K562 (cell line): ENCODE results near the gene HDGFL2. TPM values are rescaled to one million over a fixed set of nuclear protein-coding genes. Genes with fewer than 3 reads are reported as not detected.

Source experiments
- ATAC-seq: fragments of 200-7000 bp; cut with Tn5 transposase; 3 replicates; pipeline ENCODE4 v1.9.1; 2020; ENCODE audit warnings: moderate library complexity
- BruUV-seq: library from RNA; stranded (reverse); fragments of 400-500 nt; replicated peaks from 2 replicates; lab custom pipeline; 2021; lab: Mats Ljungman, UMichigan
- CTCF ChIA-PET: fragments of 300-600 bp; formaldehyde crosslinking; extraction: SDS; loops from one replicate; lab custom pipeline; 2021; ENCODE audit warnings: low intra/inter-chr PET ratio; lab: Yijun Ruan, JAX
- POLR2A ChIA-PET: fragments of 300-600, 350-650 bp; sonication (Branson Sonifier 250); formaldehyde crosslinking; extraction: SDS; loops from one replicate; lab custom pipeline; 2021; ENCODE audit warnings: antibody characterized with exemption, inconsistent platforms; lab: Yijun Ruan, JAX
- DNase-seq, 4 experiments: peaks; one replicate each; pipeline versions ENCODE4 v3.0.0 to v3.0.0-alpha.2; 2011 to 2018; ENCODE audit warnings: low spot score in 3 of 4, mixed read lengths in 3 of 4; ENCODE audit errors: extremely low read depth in 1 of 4
- FAIRE-seq: peaks from 2 replicates; lab custom pipeline; 2011; peaks lifted over from hg19 to GRCh38; lab: Jason Lieb, UNC
- H2AFZ ChIP-seq: 2 replicates; pipeline ENCODE4 v1.6.0; 2011; ENCODE audit warnings: low read depth, low read length, control low read depth, inconsistent platforms
- H3K27ac ChIP-seq: fragments of 200-600 bp; 3 replicates; pipeline ENCODE4 v1.8.0; 2011; ENCODE audit warnings: low read depth, mild to moderate bottlenecking, control low read depth, inconsistent platforms, low read length, moderate library complexity, mixed read lengths; ENCODE audit errors: extremely low read depth
- H3K27me3 ChIP-seq, 2 experiments: fragments of 300-600 bp in 1 of 2; 2 replicates in 1 of 2; 3 replicates in 1 of 2; pipeline versions ENCODE4 v1.6.0 to v1.8.0; 2011; ENCODE audit warnings: inconsistent platforms in 2 of 2, low read length in 2 of 2, mild to moderate bottlenecking in 1 of 2, mixed read lengths in 1 of 2, moderate library complexity in 1 of 2; ENCODE audit not compliant: control insufficient read depth in 2 of 2, insufficient read depth in 2 of 2
- H3K36me3 ChIP-seq: fragments of 300-600 bp; 3 replicates; pipeline ENCODE4 v1.8.0; 2011; ENCODE audit warnings: mild to moderate bottlenecking, low read length, inconsistent platforms; ENCODE audit not compliant: control insufficient read depth, insufficient read depth
- H3K4me1 ChIP-seq, 2 experiments: fragments of 200-600 bp in 1 of 2; replicated peaks in 1 of 2; 2 replicates in 1 of 2; 3 replicates in 1 of 2; pipeline versions ENCODE4 v1.5.1 to v1.8.0; 2011; ENCODE audit warnings: inconsistent platforms in 2 of 2, low read length in 2 of 2, mild to moderate bottlenecking in 1 of 2, mixed read lengths in 1 of 2, moderate library complexity in 1 of 2; ENCODE audit not compliant: control insufficient read depth in 2 of 2, insufficient read depth in 2 of 2
- H3K4me2 ChIP-seq: 2 replicates; pipeline ENCODE4 v1.6.1; 2011; ENCODE audit warnings: low read length, control low read depth, inconsistent platforms, mixed read lengths; ENCODE audit not compliant: insufficient read depth
- H3K4me3 ChIP-seq: fragments of 200-600 bp; sonication (generic), shearing (Covaris generic); 2 replicates; pipeline ENCODE4 v1.5.1; 2016; ENCODE audit warnings: control low read depth, inconsistent platforms
- H3K79me2 ChIP-seq: fragments of 200-600 bp; 3 replicates; pipeline ENCODE4 v1.8.0; 2011; ENCODE audit warnings: low read length, inconsistent platforms; ENCODE audit not compliant: control insufficient read depth, insufficient read depth
- H3K9ac ChIP-seq, 2 experiments: 2 replicates each; pipeline versions ENCODE4 v1.6.0 to v1.6.1; 2011; ENCODE audit warnings: low read depth in 2 of 2, low read length in 2 of 2, control low read depth in 1 of 2, inconsistent platforms in 1 of 2, mild to moderate bottlenecking in 1 of 2, mixed read lengths in 1 of 2; ENCODE audit not compliant: insufficient read depth in 1 of 2
- H3K9me1 ChIP-seq: one replicate; pipeline ENCODE4 v1.6.0; 2011; ENCODE audit warnings: inconsistent platforms, mild to moderate bottlenecking, low read length, moderate library complexity; ENCODE audit not compliant: control insufficient read depth, insufficient read depth
- H3K9me3 ChIP-seq: replicated peaks from 2 replicates; pipeline ENCODE4 v1.5.1; 2011; ENCODE audit warnings: low read depth, low read length, inconsistent platforms; ENCODE audit not compliant: control insufficient read depth, insufficient read depth
- H4K20me1 ChIP-seq: replicated peaks from 2 replicates; pipeline ENCODE4 v1.6.1; 2011; ENCODE audit warnings: low read length, inconsistent platforms, mixed read lengths; ENCODE audit not compliant: control insufficient read depth, insufficient read depth
- C11orf30 ChIP-seq: fragments of 450-650 bp; IDR thresholded peaks from 2 replicates; pipeline ENCODE4 v1.6.1; 2016; ENCODE audit warnings: low read depth, mild to moderate bottlenecking
- CREB5 ChIP-seq: fragments of 250-450 bp; sonication (Bioruptor Pico); IDR thresholded peaks from 2 replicates; pipeline ENCODE4 v1.5.0; 2020; ENCODE audit warnings: mild to moderate bottlenecking
- ELF1 ChIP-seq: fragments of 200-800 bp; sonication (Bioruptor generic); IDR thresholded peaks from 2 replicates; pipeline ENCODE4 v1.6.1; 2016; ENCODE audit warnings: missing genetic modification characterization, missing compliant biosample characterization
- FOXP1 ChIP-seq: sonication (generic); formaldehyde crosslinking; IDR thresholded peaks from 2 replicates; pipeline ENCODE4 v1.8.0; 2022; ENCODE audit warnings: mild to moderate bottlenecking, missing genetic modification reagents
- GMEB1 ChIP-seq: fragments of 250-450 bp; sonication (Bioruptor Pico); IDR thresholded peaks from 2 replicates; pipeline ENCODE4 v1.4.0; 2020; ENCODE audit warnings: mild to moderate bottlenecking
- ILF3 ChIP-seq: fragments of 450-650 bp; IDR thresholded peaks from 2 replicates; pipeline ENCODE4 v1.6.1; 2018; ENCODE audit warnings: antibody characterized with exemption, mild to moderate bottlenecking, moderate library complexity, borderline replicate concordance
- NFIC ChIP-seq: fragments of 450-650 bp; IDR thresholded peaks from 2 replicates; pipeline ENCODE4 v1.6.1; 2017; ENCODE audit warnings: mild to moderate bottlenecking, inconsistent platforms
- PTTG1 ChIP-seq: fragments of 450-650 bp; IDR thresholded peaks from 2 replicates; pipeline ENCODE4 v1.6.1; 2016; ENCODE audit warnings: low read depth, mild to moderate bottlenecking, missing genetic modification characterization, missing compliant biosample characterization
- RUNX1 ChIP-seq: sonication (generic); IDR thresholded peaks from 2 replicates; pipeline ENCODE4 v1.6.1; 2016; ENCODE audit warnings: antibody characterized with exemption, low read depth
- SMARCA5 ChIP-seq: fragments of 450-650 bp; IDR thresholded peaks from 2 replicates; pipeline ENCODE4 v1.6.1; 2016
- TBP ChIP-seq: optimal IDR thresholded peaks from 2 replicates; pipeline ENCODE3; 2011; ENCODE audit warnings: low read depth, low read length, improper control_type of control experiment
- YBX1 ChIP-seq: fragments of 450-650 bp; IDR thresholded peaks from 2 replicates; pipeline ENCODE4 v1.7.1; 2016; ENCODE audit warnings: mild to moderate bottlenecking
- YY1 ChIP-seq, 3 experiments: IDR thresholded peaks; 2 replicates each; pipeline ENCODE4 v1.6.1; 2011; ENCODE audit warnings: low read length in 2 of 3, mild to moderate bottlenecking in 2 of 3, moderate library complexity in 2 of 3, borderline replicate concordance in 1 of 3, control low read depth in 1 of 3, low read depth in 1 of 3; ENCODE audit not compliant: insufficient read depth in 3 of 3, insufficient replicate concordance in 2 of 3, control insufficient read depth in 1 of 3, insufficient read length in 1 of 3; ENCODE audit errors: extremely low read depth in 1 of 3
- ZMIZ1 ChIP-seq, 2 experiments: fragments of 150-350 bp in 1 of 2; IDR thresholded peaks; 2 replicates each; pipeline ENCODE4 v1.6.1; 2012 to 2016; ENCODE audit warnings: low read depth in 2 of 2, low read length in 2 of 2, mild to moderate bottlenecking in 1 of 2, moderate library complexity in 1 of 2
- ZNF282 ChIP-seq: sonication (generic); formaldehyde crosslinking; IDR thresholded peaks from 2 replicates; pipeline ENCODE4 v1.8.1; 2023; ENCODE audit warnings: missing genetic modification reagents
- WGBS: fragments of 100-300 bp; shearing (Covaris generic); methylation state at CpG from one replicate; pipeline ENCODE4 v1.1.6; 2016; ENCODE audit warnings: low coverage, mixed read lengths; ENCODE audit not compliant: insufficient coverage; ENCODE audit errors: missing lambda C conversion rate; 5-methylcytosine and 5-hydroxymethylcytosine counted together
- in situ Hi-C: fragments of 300-500 bp; cut with MboI; formaldehyde crosslinking; loops from 4 replicates; pipeline ENCODE4 v1.15.0; 2018; ENCODE audit warnings: inconsistent platforms, mixed read lengths
- intact Hi-C: fragments of 100-400 bp; cut with micrococcal nuclease; formaldehyde crosslinking; loops from 2 replicates; pipeline ENCODE4 v1.14.2; 2022
- polyA plus RNA-seq, 8 experiments: library from polyadenylated mRNA; depleted of rRNA in 4 of 8; stranded (reverse) in 5 of 8; unstranded in 3 of 8; fragments of >200 nt; fragmentation: Nextera tagmentation in 2 of 8; fragmentation: Illumina TruSeq in 1 of 8; extraction: Ambion mirVana in 2 of 8; extraction: Trizol in 1 of 8; gene quantifications; 2 replicates each; pipeline versions ENCODE4 v1.2.1 to v1.2.3, GENCODE V29; 2011 to 2014; ENCODE audit warnings: inconsistent platforms in 1 of 8, missing spikeins in 1 of 8
- total RNA-seq, 7 experiments: library from RNA; depleted of rRNA in 6 of 7; stranded (reverse); fragments of >200 nt in 6 of 7; fragmentation: Illumina TruSeq in 2 of 7; extraction: Trizol in 2 of 7; gene quantifications; 2 replicates each; pipeline versions ENCODE4 v1.2.1 to v1.2.3, GENCODE V29; 2011 to 2021; ENCODE audit warnings: low replicate concordance in 1 of 7

HDGFL2 gene
- total and polyA plus RNA-seq, 9 of the 15 experiments (the other 6 are each of a cell fraction or from before 2014, with no cell fraction given): 0.13 to 61.7 (median 16.0) TPM

- WGBS: 90% methylated on average over 12 of the region's 12 CpGs
- in situ Hi-C loops: no loop called here
Measured at GRCh38 chr19:4439243-4439642, 32.9 kb upstream of the HDGFL2 start.

More at GRCh38 chr19:4439243-4439642, 32.9 kb upstream of the HDGFL2 start:
- Histone ChIP-seq H2AFZ (no peak overlapping the region), H3K36me3 (peaks cover 79% of the 10 kb centered on the region; the same call in 2 of the 3 replicates), H3K4me3 (no peak overlapping the region), H3K4me2 (no peak overlapping the region), H3K27ac (no peak overlapping the region), H3K4me1 (peaks cover 0 to 20% of the 10 kb centered on the region in 2 experiments; a peak in 3 of 5 replicates), H3K27me3 (no peaks in the 10 kb centered on the region), H3K9me1 (peaks cover 4% of the 10 kb centered on the region), H3K79me2 (peaks cover 2% of the 10 kb centered on the region; the same call in 1 of the 3 replicates), H4K20me1 (no peaks in the 10 kb centered on the region; the same call in 1 of the 2 replicates), H3K9me3 (no peaks in the 10 kb centered on the region), H3K9ac (no peak overlapping the region)
- DNase-seq (no peak), FAIRE-seq (no peak), ATAC-seq (no peak)
- ChIA-PET POLR2A (no interaction called here), CTCF (no interaction called here)
- intact Hi-C loops: no loop called here
- BruUV-seq: no TSS peak
- TF ChIP-seq YBX1: no peak
- TF ChIP-seq YY1 (IDR thresholded peaks at IDR 0.05; ENCODE audit: borderline replicate concordance in 1 of 3, control insufficient read depth in 1 of 3, extremely low read depth in 1 of 3, insufficient read depth in 3 of 3, insufficient read length in 1 of 3, insufficient replicate concordance in 2 of 3, low read depth in 1 of 3, low read length in 2 of 3): no peak
- TF ChIP-seq GMEB1: no peak
- TF ChIP-seq FOXP1 (CRISPR knock-in tag): no peak
- no peak for TF ChIP-seq RUNX1
- TF ChIP-seq PTTG1 (tag): no peak
- no peak for TF ChIP-seq TBP
- TF ChIP-seq C11orf30: no peak
- TF ChIP-seq CREB5 (CRISPR knock-in tag): no peak
- no peak for TF ChIP-seq ILF3
- TF ChIP-seq NFIC: no peak
- no peak for TF ChIP-seq ZNF282 (CRISPR knock-in tag)
- TF ChIP-seq ZMIZ1 (IDR thresholded peaks at IDR 0.05; ENCODE audit: low read depth in 2 of 2, low read length in 2 of 2): no peak
- no peak for TF ChIP-seq SMARCA5
- TF ChIP-seq ELF1 (tag): no peak
